GM23338 (cell line): ENCODE measurements around the gene FBN3.

ENCODE experiments used
- CREB1 ChIP-seq: fragments of 250-450 bp; sonication (Bioruptor Pico); IDR thresholded peaks from 2 replicates; pipeline ENCODE4 v1.5.0; 2020; ENCODE audit warnings: low read depth, mild to moderate bottlenecking, moderate library complexity
- EZH2 ChIP-seq: fragments of 200-600 bp; sonication (generic); IDR thresholded peaks from one replicate; pipeline ENCODE4 v1.8.0; 2017; ENCODE audit warnings: antibody characterized with exemption, mild to moderate bottlenecking, low read depth; ENCODE audit not compliant: unreplicated experiment
- JUNB ChIP-seq: IDR thresholded peaks from one replicate; pipeline ENCODE4 v1.6.1; 2016; ENCODE audit warnings: antibody characterized with exemption; ENCODE audit not compliant: unreplicated experiment
- POLR2AphosphoS5 ChIP-seq: IDR thresholded peaks from 2 replicates; pipeline ENCODE4 v1.6.1; 2016; ENCODE audit warnings: antibody characterized with exemption, low read depth
- REST ChIP-seq: IDR thresholded peaks from one replicate; pipeline ENCODE4 v1.6.1; 2018; ENCODE audit warnings: antibody characterized with exemption; ENCODE audit not compliant: unreplicated experiment
- STAT1 ChIP-seq: IDR thresholded peaks from one replicate; pipeline ENCODE4 v1.6.1; 2016; ENCODE audit warnings: antibody characterized with exemption; ENCODE audit not compliant: unreplicated experiment
- TF ChIP-seq, protein P1 (sequence below), 2 experiments: fragments of 200-600 bp in 1 of 2; sonication (generic) in 1 of 2; conservative IDR thresholded peaks; 2 replicates each; pipeline versions ENCODE4 v1.5.1 to v1.6.1; 2016 to 2017; ENCODE audit warnings: antibody characterized with exemption in 2 of 2, low read depth in 2 of 2, mild to moderate bottlenecking in 2 of 2, moderate library complexity in 1 of 2

DNA sequence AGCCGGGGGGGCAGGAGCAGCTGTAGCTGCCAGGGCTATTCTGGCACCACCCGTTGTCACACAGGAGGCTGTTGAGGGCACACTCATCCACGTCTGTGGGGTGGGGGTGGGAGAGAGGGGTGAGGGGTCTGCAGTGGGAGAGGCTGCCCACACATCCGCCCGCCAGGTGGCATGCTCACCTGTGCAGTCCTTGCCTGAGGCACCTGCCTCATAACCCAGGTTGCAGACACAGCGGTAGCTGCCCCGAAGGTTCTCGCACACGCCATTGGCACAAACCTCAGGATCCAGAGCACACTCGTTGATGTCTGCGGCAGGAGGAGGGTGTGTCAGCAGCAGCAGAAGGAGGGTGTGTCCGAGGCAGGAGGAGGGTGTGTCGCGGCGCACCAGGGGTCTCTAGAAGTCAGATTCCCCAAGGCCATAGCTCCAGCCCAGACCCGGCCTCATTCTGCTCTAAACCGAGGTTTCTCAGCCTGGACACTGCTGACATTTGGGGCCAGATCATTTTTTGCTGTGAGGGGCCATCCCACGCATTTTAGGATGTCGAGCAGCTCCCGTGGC, 20.3 kb downstream of the FBN3 start:
- TF ChIP-seq EZH2 (no peak), JUNB (no peak), POLR2AphosphoS5 (no peak), REST (no peak), CREB1 (CRISPR knock-in tag) (no peak), STAT1 (no peak)
- TF ChIP-seq, protein P1, sequence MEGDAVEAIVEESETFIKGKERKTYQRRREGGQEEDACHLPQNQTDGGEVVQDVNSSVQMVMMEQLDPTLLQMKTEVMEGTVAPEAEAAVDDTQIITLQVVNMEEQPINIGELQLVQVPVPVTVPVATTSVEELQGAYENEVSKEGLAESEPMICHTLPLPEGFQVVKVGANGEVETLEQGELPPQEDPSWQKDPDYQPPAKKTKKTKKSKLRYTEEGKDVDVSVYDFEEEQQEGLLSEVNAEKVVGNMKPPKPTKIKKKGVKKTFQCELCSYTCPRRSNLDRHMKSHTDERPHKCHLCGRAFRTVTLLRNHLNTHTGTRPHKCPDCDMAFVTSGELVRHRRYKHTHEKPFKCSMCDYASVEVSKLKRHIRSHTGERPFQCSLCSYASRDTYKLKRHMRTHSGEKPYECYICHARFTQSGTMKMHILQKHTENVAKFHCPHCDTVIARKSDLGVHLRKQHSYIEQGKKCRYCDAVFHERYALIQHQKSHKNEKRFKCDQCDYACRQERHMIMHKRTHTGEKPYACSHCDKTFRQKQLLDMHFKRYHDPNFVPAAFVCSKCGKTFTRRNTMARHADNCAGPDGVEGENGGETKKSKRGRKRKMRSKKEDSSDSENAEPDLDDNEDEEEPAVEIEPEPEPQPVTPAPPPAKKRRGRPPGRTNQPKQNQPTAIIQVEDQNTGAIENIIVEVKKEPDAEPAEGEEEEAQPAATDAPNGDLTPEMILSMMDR (conservative IDR thresholded peaks at IDR 0.05; ENCODE audit: low read depth in 2 of 2) = peak in 1 of 2 experiments; percentile 28; a peak in 1 of 4 replicates
